Measurements from ENCODE around the gene LRP2.

Gene LRP2

DNA sequence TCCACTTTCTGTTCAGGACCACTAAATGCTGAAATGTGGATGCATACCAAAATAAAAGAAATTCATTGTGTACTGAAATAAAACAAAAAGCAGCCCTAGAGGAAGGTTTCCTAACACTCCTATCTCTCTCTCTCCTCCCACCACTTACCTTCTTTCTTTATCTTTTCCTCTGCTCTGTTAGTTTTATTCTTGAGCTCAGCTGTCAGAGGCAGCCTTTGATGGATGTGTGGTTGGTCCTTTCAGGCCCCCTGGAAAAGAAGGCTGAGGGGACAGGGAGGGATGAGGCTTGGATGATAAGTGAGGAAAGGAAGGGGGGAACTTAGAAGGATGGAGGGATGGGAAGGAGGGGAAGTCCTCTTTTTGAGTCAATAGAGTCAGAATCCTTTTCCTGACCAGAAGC, 245.3 kb downstream of the LRP2 start:
- no peak for DNase-seq

DNA sequence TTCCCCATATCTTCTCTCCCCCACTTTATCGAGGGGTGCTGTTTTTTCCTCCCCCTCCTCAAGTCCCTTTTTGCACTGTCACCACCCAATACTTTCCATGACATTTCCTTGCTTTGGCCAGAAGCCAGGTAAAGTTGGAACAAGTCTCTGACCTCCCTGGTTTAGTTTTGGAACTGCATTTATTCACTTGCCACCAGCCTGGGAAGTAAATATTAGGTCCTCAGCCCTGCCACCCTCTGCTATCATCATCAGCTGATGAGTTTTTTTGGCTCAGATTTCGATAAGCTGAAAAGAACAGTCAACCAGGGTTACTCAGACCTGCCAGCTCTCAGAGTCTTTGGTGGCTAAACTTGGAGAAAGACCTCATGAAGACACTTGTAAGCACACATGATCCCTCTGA, 246.0 kb downstream of the LRP2 start:
- DNase-seq, result no peak

DNA sequence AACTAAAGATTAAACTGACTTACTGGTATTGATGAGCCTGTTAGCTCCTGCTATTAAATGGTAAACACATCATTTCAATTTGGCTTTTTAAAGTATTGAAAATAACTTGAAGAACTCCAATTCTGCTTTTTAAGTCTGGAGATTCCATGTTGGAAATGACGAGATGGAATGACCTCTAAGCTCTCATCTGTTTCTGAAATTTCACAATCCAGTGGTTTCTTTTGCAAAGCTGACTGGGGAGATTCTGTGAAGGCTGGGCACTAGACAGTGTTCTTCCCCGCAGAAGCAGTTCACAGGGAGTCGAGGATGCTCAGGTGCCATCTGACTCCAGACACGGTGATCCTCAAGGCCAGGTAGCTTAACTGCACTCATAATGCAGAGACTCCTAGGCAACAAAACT, 248.3 kb downstream of the LRP2 start:
- DNase-seq, result no peak

DNA sequence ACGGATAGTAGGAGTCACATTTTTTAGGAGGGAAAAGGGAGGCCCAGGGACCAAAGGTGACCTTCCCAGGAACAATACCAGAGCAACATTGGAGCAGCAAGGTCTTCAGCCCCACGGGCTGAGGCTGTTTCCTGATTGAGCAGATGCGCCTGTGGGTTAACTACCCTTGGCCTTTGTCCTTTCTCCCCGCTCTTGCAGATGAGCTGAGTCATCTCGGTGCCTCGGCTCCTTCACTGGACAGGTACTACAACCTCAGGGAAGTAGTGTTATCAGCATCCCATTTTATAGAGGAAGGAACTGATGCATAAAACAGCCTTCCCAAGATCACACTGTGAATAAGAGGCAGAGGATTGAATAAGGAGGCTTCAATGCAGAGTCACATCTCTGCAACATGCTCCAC, 249.5 kb downstream of the LRP2 start:
- DNase-seq, result no peak

DNA sequence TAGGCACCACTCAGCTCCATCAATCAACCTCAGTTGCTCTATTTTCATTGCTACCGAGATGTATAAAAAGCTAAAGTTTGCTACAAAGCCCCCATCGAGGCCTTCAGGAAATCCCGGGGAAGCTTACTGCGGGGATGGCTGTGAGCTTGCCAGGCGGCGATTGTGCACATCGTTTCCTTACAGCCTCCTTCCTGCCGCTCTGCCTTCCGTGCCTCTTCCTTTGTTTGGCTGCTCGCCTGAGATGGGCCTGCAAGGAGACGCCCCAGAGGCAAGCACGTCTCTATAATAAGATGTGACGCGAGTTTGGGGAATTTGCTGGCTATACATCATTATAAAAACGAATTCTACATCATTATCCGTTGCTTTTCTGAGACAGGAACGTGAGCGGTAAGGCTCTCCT, 251.4 kb downstream of the LRP2 start:
- no peak for DNase-seq

DNA sequence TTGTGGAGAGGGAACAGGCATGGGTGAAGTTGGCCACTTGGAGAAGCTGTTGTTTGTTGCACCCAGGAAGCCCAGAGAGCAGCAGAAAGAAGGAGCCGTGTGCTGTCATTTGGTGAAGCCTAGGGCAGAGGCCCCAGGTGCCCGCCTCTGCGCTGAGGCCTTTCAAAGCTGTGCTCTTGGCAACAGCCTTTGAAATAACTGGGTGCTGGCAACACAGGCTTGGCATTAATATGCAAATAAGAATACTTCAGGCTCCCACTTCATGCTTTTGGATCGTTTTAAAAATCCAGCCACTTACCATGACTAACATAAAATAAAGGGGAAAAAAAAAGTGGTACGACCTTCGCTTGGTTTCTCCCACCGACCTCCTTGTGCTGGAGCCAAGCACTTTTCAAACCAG, 251.9 kb downstream of the LRP2 start:
- no peak for DNase-seq

DNA sequence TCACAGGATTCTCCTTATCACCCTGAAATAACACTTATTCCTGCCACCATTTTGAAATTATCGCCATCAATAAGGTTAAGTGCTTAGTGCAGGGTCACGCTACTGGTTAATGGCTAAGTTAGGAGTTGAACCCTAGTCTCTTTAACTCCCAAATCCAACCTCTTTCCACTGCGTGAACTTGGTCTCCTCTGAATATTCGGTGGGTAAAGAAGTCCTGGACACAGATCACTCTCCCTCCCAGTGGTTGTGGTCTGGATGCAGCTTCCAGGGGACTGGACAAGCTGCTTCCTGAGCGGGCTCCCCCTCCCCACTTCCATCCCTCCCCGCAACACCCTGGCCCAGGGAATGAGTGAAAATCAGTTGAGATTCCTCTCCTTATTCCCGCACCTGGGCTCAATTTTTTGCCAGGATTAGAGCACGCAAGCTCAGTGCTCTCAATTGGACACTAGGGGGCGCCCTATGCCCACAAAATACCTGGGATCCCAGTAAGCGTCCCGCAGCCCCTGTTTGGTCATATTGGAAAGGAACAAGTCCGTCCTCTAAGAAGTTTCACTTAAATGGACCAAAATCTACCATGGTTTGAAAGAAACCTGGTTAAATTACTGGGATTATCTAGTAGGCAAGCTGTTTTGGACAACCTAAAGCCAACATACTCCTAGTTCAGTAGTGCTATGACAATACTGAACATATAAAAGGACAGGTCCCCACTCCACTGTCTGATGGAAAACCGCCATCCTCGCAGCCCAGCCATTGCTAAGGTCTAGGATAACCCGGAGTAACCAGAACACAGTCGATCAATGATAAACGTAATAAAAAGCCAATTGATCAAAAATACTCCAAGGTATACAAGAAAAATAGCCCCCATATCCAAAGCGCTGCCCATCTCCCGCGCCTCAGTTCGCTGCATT, 252.6 kb downstream of the LRP2 start:
- peak; percentile 67 to 77 for DNase-seq

DNA sequence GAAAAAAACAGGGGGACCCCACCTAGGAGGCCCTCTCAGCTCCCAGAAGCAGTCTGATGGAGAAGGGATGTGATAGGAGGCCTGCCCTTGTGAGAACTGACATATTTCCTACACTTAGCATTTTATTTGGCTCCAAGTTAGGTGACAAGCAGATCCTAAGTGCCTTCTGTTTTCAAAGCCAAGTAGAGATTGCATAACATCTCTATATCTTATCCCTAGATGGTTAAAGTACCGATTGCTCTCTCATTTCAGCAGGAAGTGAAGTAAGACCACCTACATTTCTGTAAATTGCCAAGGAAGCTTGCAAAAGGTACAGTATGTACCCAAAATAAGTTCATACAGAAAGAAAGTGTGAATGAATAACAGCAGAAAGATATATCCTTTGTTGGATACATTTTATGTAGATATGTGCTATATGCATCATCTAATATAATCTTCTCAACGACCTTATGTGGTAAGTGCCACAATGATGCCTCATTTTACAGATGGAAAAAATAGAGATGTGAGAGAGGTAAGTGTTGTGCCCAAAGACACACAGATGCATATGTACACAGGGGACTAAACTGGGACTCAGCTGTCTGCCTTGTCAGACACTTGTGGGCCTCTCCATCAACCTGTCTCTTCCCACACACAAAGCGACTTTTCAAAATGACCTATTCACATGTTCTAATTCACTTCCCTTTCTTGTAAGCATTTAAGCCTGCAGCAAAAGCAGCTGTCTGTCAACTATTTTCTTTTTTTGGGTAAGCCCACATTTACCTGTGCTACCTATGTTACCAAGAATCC, 254.0 kb downstream of the LRP2 start:
- no peak for DNase-seq

DNA sequence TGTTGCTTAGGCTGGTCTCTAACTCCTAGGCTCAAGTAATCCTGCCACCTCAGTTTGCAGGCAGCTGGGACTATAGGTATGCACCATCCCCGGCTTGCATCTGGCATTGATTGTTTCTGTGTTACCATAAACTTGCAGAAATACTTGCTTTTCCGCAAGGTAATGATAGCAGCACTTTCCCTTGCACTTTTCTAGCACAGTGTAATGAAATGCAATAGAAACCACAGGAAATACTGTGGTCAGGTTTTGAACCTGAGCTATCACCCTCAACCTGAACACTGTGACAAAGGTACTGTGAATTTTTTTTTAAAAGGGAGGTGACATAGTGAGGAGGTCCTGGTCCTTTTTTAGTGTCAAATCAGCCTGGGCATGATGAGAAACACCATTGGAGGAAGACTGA, 254.7 kb downstream of the LRP2 start:
- DNase-seq, result no peak

DNA sequence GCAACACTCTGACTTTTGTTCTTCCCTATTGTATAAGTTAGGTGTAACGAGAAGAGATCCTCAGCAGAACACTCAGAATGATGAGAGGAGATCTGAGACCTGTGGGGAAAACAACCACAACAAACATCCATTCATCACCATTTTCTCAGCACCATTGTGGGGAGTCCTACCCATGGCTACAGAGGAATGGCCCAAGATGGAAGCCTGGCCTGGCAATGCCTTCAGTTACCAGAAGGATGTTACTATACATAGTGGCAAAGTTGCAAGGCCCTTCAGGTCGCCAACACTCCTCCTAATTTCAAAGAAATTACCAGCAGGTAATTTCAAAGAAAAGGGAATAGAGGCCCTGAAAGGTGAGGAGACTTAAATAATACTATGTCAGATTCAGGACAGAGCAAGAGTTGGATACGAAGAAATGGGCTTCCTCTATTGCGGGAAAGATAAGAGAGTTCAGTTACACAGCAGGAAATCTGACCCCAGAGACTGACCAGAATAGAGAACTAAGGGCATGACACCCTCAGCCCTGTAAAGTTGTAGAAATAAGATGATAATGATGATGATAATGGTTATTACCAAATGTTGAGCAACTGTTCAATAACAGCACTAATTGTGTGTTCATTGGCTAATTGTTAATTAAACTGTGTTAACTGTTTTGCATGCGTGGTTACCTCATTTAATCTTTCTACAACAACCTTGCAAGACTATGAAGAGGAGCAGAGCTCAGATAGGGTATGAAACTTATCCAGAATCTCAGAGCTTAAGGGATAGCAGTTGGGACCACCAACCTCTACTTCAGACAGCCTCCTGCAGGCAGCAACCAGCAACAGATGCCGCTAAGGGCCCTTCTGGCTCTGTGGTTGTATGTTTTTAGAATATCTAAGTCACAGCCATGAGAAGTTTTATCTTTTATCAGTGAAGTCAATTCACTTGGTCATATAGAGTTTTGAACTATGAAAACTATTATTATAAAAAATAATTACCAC, 255.5 kb downstream of the LRP2 start:
- DNase-seq, result no peak

DNA sequence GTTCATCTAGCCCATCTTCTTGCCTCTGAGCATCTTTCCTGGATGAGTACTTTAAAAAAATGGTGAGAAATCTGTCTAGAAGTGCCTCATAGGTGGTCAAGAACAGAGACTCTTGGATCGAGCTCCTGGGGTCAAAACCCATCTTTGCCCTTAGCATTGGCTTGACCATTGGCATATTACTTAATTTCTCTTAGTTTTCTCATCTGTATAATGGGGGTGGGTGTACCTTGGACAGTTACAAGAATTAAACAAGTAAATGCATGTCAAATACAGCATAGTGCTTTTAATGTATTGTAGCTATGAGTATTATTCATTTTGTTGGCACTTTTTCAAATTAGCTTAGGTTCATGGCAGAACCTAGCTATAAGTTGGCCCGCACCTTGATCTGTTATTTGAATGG, 256.2 kb downstream of the LRP2 start:
- no peak for DNase-seq

DNA sequence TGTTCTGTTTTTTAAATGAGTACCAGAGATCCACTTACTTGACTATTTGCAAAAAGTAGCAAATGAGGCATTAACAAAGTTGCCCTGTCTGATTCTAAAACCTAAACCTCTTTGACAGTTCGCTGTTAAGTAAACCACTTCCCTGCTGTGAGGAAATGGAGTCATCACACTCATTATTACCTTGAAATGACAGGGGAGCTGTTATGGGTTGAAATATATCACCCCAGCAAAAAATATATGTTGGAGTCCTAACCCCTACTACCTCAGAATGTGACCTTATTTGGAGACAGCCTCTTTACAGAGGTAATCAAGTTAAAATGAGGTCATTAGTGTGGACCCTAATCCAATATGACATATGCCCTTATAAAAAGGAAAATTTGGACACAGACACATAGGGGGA, 256.9 kb downstream of the LRP2 start:
- DNase-seq, result no peak

DNA sequence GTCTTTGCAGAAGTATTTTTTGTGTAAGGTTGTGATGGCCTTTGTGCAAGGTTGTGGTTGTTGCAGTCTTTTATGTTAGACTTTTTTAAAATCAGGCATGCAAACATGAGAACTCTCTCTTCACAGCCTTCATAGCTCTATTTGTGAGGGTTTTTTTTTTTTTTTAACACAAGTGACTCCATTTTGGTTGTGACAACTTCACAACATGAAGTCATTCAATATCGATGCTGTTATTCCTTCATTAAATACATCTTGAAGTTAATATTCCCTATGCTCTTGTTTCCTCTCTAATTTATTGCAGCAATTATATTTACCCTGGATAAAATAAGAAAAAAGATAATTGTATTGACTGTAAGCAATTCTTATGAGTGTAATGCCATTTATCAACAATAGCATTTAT, 257.5 kb downstream of the LRP2 start:
- DNase-seq, result no peak

DNA sequence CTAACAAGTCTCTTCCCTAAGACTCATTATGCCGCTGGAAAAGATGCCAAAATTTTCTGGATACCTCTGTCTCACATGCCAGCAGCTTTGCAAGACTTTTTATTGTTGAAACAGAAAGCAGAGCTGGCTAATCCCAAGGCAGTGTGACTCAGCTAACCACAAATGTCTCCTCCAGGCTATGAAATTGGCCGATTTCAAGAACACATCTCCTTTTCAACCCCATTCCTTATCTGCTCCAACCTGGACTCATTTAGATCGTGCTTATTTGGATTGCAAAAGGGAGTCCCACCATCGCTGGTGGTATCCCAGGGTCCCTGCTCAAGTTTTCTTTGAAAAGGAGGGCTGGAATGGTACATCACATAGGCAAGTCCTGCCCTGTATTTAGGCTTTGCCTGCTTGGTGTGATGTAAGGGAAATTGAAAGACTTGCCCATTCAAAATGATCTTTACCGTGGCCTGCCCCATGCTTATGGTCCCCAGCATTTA, 266.7 kb downstream of the LRP2 start:
- DNase-seq, result no peak

DNA sequence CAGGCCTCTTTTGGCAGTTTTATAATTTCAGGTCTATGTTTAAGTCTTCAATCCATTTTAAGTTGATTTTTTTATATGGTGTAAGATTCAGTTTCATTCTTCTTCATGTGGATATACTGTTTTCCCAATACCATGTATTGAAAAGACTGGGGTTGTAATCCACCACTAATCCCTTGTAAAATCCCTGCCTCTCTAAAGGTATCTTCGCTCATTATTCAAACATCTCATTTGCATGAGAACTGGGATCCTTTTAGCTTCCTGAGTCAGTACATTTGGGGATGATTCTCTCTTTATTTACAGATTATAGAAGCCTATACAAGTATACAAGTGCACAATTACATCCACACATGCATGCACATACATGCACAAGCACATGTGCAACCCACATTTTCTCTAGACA, 267.7 kb downstream of the LRP2 start:
- no peak for DNase-seq

DNA sequence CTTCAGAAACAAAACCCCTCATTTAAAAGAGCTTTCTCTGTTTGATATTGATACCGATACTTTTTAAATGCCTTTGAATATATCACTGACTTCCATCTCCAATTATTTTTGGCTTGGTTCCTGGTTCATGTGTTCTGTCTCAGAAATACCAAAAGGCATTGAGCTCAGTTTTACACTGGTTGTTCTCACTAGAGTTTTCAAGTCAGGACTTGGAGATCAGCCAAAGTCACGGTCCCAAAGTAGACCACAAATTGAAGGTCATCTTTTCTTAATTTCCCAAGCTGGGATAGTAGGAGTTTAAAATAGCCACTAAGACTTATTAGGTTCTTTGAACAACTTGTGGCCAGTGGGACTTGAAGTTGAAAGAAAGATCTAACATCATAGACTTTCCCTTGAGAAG, 268.8 kb downstream of the LRP2 start:
- DNase-seq, result no peak

DNA sequence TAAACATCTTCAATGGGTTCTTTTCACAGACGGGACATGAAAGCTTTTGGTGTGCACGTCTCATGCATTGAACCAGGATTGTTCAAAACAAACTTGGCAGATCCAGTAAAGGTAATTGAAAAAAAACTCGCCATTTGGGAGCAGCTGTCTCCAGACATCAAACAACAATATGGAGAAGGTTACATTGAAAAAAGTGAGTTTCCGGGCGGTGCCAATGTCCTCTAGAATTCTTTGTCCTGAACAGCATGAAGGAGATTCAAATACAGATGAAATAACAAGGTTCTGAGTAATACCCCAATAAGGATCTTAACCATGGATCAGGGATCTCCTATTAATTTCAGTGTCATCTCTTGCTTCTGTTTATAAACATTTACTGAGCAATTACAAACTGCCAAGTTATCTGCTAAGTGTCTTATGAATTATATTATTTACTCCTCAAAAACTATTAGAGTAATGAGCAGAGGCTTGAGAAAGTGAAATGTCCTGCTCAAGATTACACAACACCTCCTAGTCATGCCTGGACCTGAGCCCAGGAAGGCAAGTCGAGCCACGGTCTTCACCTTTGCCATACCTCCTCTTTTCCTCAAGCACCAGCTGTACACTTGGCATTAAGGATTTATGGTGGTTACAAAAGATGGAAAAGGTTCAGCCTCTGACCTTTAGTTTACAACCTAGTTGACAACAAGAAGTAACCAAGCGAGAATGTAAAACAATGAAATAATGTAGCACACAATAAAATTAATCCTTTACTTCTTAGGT, 270.4 kb downstream of the LRP2 start:
- no peak for DNase-seq

DNA sequence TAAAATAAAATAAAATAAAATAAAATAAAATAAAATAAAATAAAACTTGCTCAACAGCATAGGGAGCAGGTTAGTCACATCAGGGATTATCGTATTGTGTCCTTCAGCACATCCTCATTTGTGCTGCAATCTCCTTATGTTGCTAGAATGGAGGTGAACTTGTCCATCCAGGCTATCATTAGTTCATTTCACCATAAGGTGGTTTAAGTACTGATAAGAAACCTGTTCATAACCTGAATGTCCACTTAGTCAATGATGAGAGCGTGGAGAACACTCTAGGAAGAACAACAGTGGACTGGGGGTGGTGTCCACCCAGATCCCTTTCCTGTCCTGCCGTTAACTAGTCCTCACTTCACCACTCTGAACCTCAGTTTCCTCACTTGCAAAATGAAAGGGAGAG, 271.1 kb downstream of the LRP2 start:
- no peak for DNase-seq

DNA sequence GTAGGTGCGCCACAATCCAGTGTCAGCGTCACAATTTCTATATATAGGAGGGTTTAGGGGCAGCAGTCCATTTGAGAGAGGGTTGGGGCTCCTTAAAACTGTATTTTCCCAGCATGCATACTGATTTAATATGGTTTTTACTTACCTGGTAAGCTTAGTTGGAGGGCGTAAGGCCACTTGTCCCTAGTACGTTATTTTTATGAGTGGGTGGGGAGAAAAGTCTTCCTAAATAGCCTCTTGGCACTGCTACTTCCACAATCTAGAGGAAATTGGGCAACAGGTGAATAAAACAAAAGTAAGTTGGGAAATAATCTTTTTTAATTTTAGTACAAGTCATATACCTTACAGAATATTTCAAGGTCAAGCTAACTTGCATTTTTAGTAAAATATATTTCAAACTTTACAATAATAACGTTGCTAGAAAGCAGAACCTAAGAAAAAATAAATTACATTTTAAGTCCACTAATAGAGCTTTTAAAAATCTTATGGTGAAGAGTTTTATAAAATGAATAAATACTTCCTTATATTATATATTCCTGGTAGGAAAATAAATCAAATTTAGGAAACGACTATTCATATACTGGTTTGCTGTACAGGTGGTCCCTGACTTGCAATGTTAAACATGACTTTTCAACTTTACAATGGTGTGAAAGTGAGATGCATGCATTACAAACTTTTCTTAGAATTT, 272.1 kb downstream of the LRP2 start:
- DNase-seq, result no peak

DNA sequence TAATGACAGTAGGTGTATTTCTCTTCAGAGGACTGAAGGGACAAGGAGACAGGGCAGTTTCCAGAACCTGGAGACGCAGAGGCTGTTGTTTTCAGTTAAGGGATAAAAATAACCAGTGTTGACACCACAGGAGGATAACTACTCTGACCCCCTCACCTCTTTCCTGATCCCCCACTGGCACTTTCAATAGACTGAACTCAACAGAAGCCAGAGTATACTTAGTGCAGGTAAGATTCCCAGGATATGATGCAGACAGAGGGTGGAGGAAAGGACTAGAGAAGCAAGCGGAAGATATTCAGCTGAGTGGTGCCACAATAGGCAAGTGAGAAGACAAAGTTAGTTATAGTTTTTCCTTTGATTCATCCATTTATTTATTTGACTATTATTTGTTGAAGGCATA, 273.2 kb downstream of the LRP2 start:
- no peak for DNase-seq

DNA sequence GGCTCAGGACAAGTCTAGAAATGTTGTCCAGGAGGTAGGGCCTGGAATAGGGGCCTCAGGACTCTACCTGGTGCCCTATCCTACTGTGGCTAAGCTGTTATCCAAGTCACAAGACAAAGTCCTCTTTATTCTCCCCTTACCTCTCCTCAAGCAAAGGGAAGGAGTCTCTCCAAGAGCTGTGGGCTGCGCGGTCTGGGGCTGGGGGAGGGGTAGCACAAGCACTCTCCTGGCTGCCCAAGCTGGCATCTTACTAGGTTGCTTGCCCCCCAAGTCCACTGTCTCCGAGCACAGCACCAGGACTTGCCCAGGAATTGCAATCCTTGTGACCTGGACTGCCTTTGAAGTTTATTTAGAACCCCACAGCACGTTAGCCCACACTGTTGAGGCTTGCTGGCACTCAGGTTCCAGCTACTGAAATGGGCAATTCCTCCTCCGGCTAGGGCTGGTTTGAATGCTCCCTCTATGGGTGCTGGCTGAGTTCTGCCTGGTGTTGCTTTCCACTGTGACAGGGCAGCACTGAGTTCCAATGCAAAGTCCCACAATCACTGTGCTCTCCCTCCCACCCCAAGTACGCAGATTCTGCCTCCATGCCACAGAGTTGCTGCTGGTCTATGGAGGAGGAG, 274.5 kb downstream of the LRP2 start:
- DNase-seq, result no peak

All from NCI-H524 (cell line).